K562 (cell line): Measurements from ENCODE around the gene PRDM10. TPM values are rescaled to one million over a fixed set of nuclear protein-coding genes. Genes with fewer than 3 reads are reported as not detected.
A peak's percentile ranks its signal among the peaks of the same experiment; 100 is the strongest.

Experiments used
- ATAC-seq: fragments of 200-7000 bp; cut with Tn5 transposase; 3 replicates; pipeline ENCODE4 v1.9.1; 2020; ENCODE audit warnings: moderate library complexity
- BruUV-seq: library from RNA; stranded (reverse); fragments of 400-500 nt; replicated peaks from 2 replicates; lab custom pipeline; 2021; lab: Mats Ljungman, UMichigan
- CTCF ChIA-PET: fragments of 300-600 bp; formaldehyde crosslinking; extraction: SDS; loops from one replicate; lab custom pipeline; 2021; ENCODE audit warnings: low intra/inter-chr PET ratio; lab: Yijun Ruan, JAX
- POLR2A ChIA-PET: fragments of 300-600, 350-650 bp; sonication (Branson Sonifier 250); formaldehyde crosslinking; extraction: SDS; loops from one replicate; lab custom pipeline; 2021; ENCODE audit warnings: antibody characterized with exemption, inconsistent platforms; lab: Yijun Ruan, JAX
- DNase-seq, 4 experiments: peaks; one replicate each; pipeline versions ENCODE4 v3.0.0 to v3.0.0-alpha.2; 2011 to 2018; ENCODE audit warnings: low spot score in 3 of 4, mixed read lengths in 3 of 4; ENCODE audit errors: extremely low read depth in 1 of 4
- FAIRE-seq: peaks from 2 replicates; lab custom pipeline; 2011; peaks lifted over from hg19 to GRCh38; lab: Jason Lieb, UNC
- H2AFZ ChIP-seq: 2 replicates; pipeline ENCODE4 v1.6.0; 2011; ENCODE audit warnings: low read depth, low read length, control low read depth, inconsistent platforms
- H3K27ac ChIP-seq: fragments of 200-600 bp; 3 replicates; pipeline ENCODE4 v1.8.0; 2011; ENCODE audit warnings: low read depth, mild to moderate bottlenecking, control low read depth, inconsistent platforms, low read length, moderate library complexity, mixed read lengths; ENCODE audit errors: extremely low read depth
- H3K27me3 ChIP-seq, 2 experiments: fragments of 300-600 bp in 1 of 2; 2 replicates in 1 of 2; 3 replicates in 1 of 2; pipeline versions ENCODE4 v1.6.0 to v1.8.0; 2011; ENCODE audit warnings: inconsistent platforms in 2 of 2, low read length in 2 of 2, mild to moderate bottlenecking in 1 of 2, mixed read lengths in 1 of 2, moderate library complexity in 1 of 2; ENCODE audit not compliant: control insufficient read depth in 2 of 2, insufficient read depth in 2 of 2
- H3K36me3 ChIP-seq: fragments of 300-600 bp; 3 replicates; pipeline ENCODE4 v1.8.0; 2011; ENCODE audit warnings: mild to moderate bottlenecking, low read length, inconsistent platforms; ENCODE audit not compliant: control insufficient read depth, insufficient read depth
- H3K4me1 ChIP-seq, 2 experiments: fragments of 200-600 bp in 1 of 2; replicated peaks in 1 of 2; 2 replicates in 1 of 2; 3 replicates in 1 of 2; pipeline versions ENCODE4 v1.5.1 to v1.8.0; 2011; ENCODE audit warnings: inconsistent platforms in 2 of 2, low read length in 2 of 2, mild to moderate bottlenecking in 1 of 2, mixed read lengths in 1 of 2, moderate library complexity in 1 of 2; ENCODE audit not compliant: control insufficient read depth in 2 of 2, insufficient read depth in 2 of 2
- H3K4me2 ChIP-seq: 2 replicates; pipeline ENCODE4 v1.6.1; 2011; ENCODE audit warnings: low read length, control low read depth, inconsistent platforms, mixed read lengths; ENCODE audit not compliant: insufficient read depth
- H3K4me3 ChIP-seq: fragments of 200-600 bp; sonication (generic), shearing (Covaris generic); 2 replicates; pipeline ENCODE4 v1.5.1; 2016; ENCODE audit warnings: control low read depth, inconsistent platforms
- H3K79me2 ChIP-seq: fragments of 200-600 bp; 3 replicates; pipeline ENCODE4 v1.8.0; 2011; ENCODE audit warnings: low read length, inconsistent platforms; ENCODE audit not compliant: control insufficient read depth, insufficient read depth
- H3K9ac ChIP-seq, 2 experiments: 2 replicates each; pipeline versions ENCODE4 v1.6.0 to v1.6.1; 2011; ENCODE audit warnings: low read depth in 2 of 2, low read length in 2 of 2, control low read depth in 1 of 2, inconsistent platforms in 1 of 2, mild to moderate bottlenecking in 1 of 2, mixed read lengths in 1 of 2; ENCODE audit not compliant: insufficient read depth in 1 of 2
- H3K9me1 ChIP-seq: one replicate; pipeline ENCODE4 v1.6.0; 2011; ENCODE audit warnings: inconsistent platforms, mild to moderate bottlenecking, low read length, moderate library complexity; ENCODE audit not compliant: control insufficient read depth, insufficient read depth
- H3K9me3 ChIP-seq: replicated peaks from 2 replicates; pipeline ENCODE4 v1.5.1; 2011; ENCODE audit warnings: low read depth, low read length, inconsistent platforms; ENCODE audit not compliant: control insufficient read depth, insufficient read depth
- H4K20me1 ChIP-seq: replicated peaks from 2 replicates; pipeline ENCODE4 v1.6.1; 2011; ENCODE audit warnings: low read length, inconsistent platforms, mixed read lengths; ENCODE audit not compliant: control insufficient read depth, insufficient read depth
- CTCF ChIP-seq, 3 experiments: IDR thresholded peaks in 2 of 3; conservative IDR thresholded peaks in 1 of 3; 2 replicates each; pipeline ENCODE4 v1.5.1; 2011 to 2012; ENCODE audit warnings: low read length in 3 of 3, mild to moderate bottlenecking in 3 of 3, control low read depth in 2 of 3, improper control_type of control experiment in 1 of 3, inconsistent platforms in 1 of 3, low read depth in 1 of 3, mixed read lengths in 1 of 3, moderate library complexity in 1 of 3; ENCODE audit not compliant: insufficient read depth in 2 of 3
- DEAF1 ChIP-seq: fragments of 450-650 bp; formaldehyde crosslinking; IDR thresholded peaks from 2 replicates; pipeline ENCODE4 v1.4.0; 2020; ENCODE audit warnings: mild to moderate bottlenecking, moderate library complexity
- EP300 ChIP-seq: IDR thresholded peaks from 2 replicates; pipeline ENCODE4 v1.6.1; 2012; ENCODE audit warnings: low read length, improper control_type of control experiment
- FOSL1 ChIP-seq: fragments of 200-800 bp; sonication (Bioruptor generic); conservative IDR thresholded peaks from 2 replicates; pipeline ENCODE4 v1.6.1; 2016; ENCODE audit warnings: missing genetic modification characterization, missing compliant biosample characterization
- FOXJ2 ChIP-seq: fragments of 200-800 bp; sonication (Bioruptor generic); IDR thresholded peaks from 2 replicates; pipeline ENCODE4 v1.6.1; 2016; ENCODE audit warnings: missing genetic modification characterization, missing compliant biosample characterization
- KAT7 ChIP-seq: sonication (generic); formaldehyde crosslinking; IDR thresholded peaks from 2 replicates; pipeline ENCODE4 v1.8.0; 2022; ENCODE audit warnings: missing genetic modification reagents, mild to moderate bottlenecking, borderline replicate concordance
- KAT8 ChIP-seq: fragments of 450-650 bp; IDR thresholded peaks from 2 replicates; pipeline ENCODE4 v1.6.1; 2016; ENCODE audit warnings: low read depth, mild to moderate bottlenecking
- MXI1 ChIP-seq: IDR thresholded peaks from 2 replicates; pipeline ENCODE4 v1.6.1; 2011; ENCODE audit warnings: low read depth, mild to moderate bottlenecking, improper control_type of control experiment, low read length
- RAD21 ChIP-seq, 2 experiments: fragments of 250-450 bp in 1 of 2; fragments of 450-650 bp in 1 of 2; sonication (Bioruptor Pico) in 1 of 2; formaldehyde crosslinking in 1 of 2; IDR thresholded peaks in 1 of 2; conservative IDR thresholded peaks in 1 of 2; 2 replicates each; pipeline versions ENCODE4 v1.4.0 to v1.8.0; 2020 to 2022; ENCODE audit warnings: mild to moderate bottlenecking in 2 of 2, moderate library complexity in 1 of 2
- SMC3 ChIP-seq: conservative IDR thresholded peaks from 2 replicates; pipeline ENCODE4 v1.6.1; 2011; ENCODE audit warnings: low read depth, low read length, improper control_type of control experiment; ENCODE audit not compliant: insufficient read depth
- TFAP4 ChIP-seq: sonication (generic); formaldehyde crosslinking; IDR thresholded peaks from 2 replicates; pipeline ENCODE4 v1.8.0; 2022; ENCODE audit warnings: missing genetic modification reagents, mild to moderate bottlenecking, moderate library complexity, borderline replicate concordance
- WGBS: fragments of 100-300 bp; shearing (Covaris generic); methylation state at CpG from one replicate; pipeline ENCODE4 v1.1.6; 2016; ENCODE audit warnings: low coverage, mixed read lengths; ENCODE audit not compliant: insufficient coverage; ENCODE audit errors: missing lambda C conversion rate; 5-methylcytosine and 5-hydroxymethylcytosine counted together
- in situ Hi-C: fragments of 300-500 bp; cut with MboI; formaldehyde crosslinking; loops from 4 replicates; pipeline ENCODE4 v1.15.0; 2018; ENCODE audit warnings: inconsistent platforms, mixed read lengths
- intact Hi-C: fragments of 100-400 bp; cut with micrococcal nuclease; formaldehyde crosslinking; loops from 2 replicates; pipeline ENCODE4 v1.14.2; 2022
- polyA plus RNA-seq, 8 experiments: library from polyadenylated mRNA; depleted of rRNA in 4 of 8; stranded (reverse) in 5 of 8; unstranded in 3 of 8; fragments of >200 nt; fragmentation: Nextera tagmentation in 2 of 8; fragmentation: Illumina TruSeq in 1 of 8; extraction: Ambion mirVana in 2 of 8; extraction: Trizol in 1 of 8; gene quantifications; 2 replicates each; pipeline versions ENCODE4 v1.2.1 to v1.2.3, GENCODE V29; 2011 to 2014; ENCODE audit warnings: inconsistent platforms in 1 of 8, missing spikeins in 1 of 8
- total RNA-seq, 7 experiments: library from RNA; depleted of rRNA in 6 of 7; stranded (reverse); fragments of >200 nt in 6 of 7; fragmentation: Illumina TruSeq in 2 of 7; extraction: Trizol in 2 of 7; gene quantifications; 2 replicates each; pipeline versions ENCODE4 v1.2.1 to v1.2.3, GENCODE V29; 2011 to 2021; ENCODE audit warnings: low replicate concordance in 1 of 7
- TF ChIP-seq, protein P1 (sequence below): fragments of 250-450 bp; sonication (Bioruptor Pico); IDR thresholded peaks from 2 replicates; pipeline ENCODE4 v1.4.0; 2020; ENCODE audit warnings: mild to moderate bottlenecking, moderate library complexity
- TF ChIP-seq, protein P2 (sequence below): fragments of 250-450 bp; sonication (Bioruptor Pico); IDR thresholded peaks from 2 replicates; pipeline ENCODE4 v1.8.0; 2022; ENCODE audit warnings: inconsistent platforms

PRDM10 gene
- total and polyA plus RNA-seq, 9 of the 15 experiments (the other 6 are each of a cell fraction or from before 2014, with no cell fraction given) = 0.89 to 9.3 (median 4.5) TPM

- no peaks in the 10 kb centered on the region for H3K79me2 ChIP-seq
- TF ChIP-seq KAT7 (CRISPR knock-in tag) (no peak), RAD21 (CRISPR knock-in tag; conservative IDR thresholded peaks at IDR 0.05 in 1 of 2, IDR thresholded peaks at IDR 0.05 in 1 of 2) (peak in 1 of 2 experiments; percentile 54; a peak in 2 of 4 replicates), SMC3 (0 out of 2 replicates have a peak, but pooled peaks have one; percentile 28), MXI1 (no peak), KAT8 (no peak), FOXJ2 (tag) (no peak), FOSL1 (tag) (no peak), DEAF1 (CRISPR knock-in tag) (no peak), TFAP4 (CRISPR knock-in tag) (peak; percentile 76), CTCF (IDR thresholded peaks at IDR 0.05 in 2 of 3, conservative IDR thresholded peaks at IDR 0.05 in 1 of 3; ENCODE audit: insufficient read depth in 2 of 3, low read depth in 1 of 3, low read length in 3 of 3) (peak; percentile 56 to 63 (median 56)), EP300 (no peak)
- TF ChIP-seq, protein P1, sequence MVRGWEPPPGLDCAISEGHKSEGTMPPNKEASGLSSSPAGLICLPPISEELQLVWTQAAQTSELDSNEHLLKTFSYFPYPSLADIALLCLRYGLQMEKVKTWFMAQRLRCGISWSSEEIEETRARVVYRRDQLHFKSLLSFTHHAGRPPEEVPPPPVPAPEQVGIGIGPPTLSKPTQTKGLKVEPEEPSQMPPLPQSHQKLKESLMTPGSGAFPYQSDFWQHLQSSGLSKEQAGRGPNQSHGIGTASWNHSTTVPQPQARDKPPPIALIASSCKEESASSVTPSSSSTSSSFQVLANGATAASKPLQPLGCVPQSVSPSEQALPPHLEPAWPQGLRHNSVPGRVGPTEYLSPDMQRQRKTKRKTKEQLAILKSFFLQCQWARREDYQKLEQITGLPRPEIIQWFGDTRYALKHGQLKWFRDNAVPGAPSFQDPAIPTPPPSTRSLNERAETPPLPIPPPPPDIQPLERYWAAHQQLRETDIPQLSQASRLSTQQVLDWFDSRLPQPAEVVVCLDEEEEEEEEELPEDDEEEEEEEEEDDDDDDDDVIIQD = no peak
- TF ChIP-seq, protein P2, sequence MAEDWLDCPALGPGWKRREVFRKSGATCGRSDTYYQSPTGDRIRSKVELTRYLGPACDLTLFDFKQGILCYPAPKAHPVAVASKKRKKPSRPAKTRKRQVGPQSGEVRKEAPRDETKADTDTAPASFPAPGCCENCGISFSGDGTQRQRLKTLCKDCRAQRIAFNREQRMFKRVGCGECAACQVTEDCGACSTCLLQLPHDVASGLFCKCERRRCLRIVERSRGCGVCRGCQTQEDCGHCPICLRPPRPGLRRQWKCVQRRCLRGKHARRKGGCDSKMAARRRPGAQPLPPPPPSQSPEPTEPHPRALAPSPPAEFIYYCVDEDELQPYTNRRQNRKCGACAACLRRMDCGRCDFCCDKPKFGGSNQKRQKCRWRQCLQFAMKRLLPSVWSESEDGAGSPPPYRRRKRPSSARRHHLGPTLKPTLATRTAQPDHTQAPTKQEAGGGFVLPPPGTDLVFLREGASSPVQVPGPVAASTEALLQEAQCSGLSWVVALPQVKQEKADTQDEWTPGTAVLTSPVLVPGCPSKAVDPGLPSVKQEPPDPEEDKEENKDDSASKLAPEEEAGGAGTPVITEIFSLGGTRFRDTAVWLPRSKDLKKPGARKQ (CRISPR knock-in tag) = no peak
- peak; percentile 72 for FAIRE-seq
- H3K4me3 ChIP-seq = no peak overlapping the region
- in situ Hi-C loops (no loop called here), intact Hi-C loops (loop anchor here (2.0 kb wide), 1 partner anchor 251 kb away; no protein-coding TSS in a partner anchor)
- peaks cover 98% of the 10 kb centered on the region for H3K36me3 ChIP-seq
- H4K20me1 ChIP-seq = no peaks in the 10 kb centered on the region
- WGBS = 79% methylated on average over 9 of the region's 9 CpGs
- H3K27ac ChIP-seq = no peak overlapping the region
- H3K9ac ChIP-seq = no peak overlapping the region
- H2AFZ ChIP-seq = no peak overlapping the region
- no peaks in the 10 kb centered on the region for H3K27me3 ChIP-seq
- CTCF ChIA-PET = no interaction called here
- H3K9me3 ChIP-seq = no peaks in the 10 kb centered on the region
- peak; percentile 90 for ATAC-seq
- no peaks in the 10 kb centered on the region for H3K9me1 ChIP-seq
- no TSS peak for BruUV-seq
- peak; percentile 36 to 56 (median 52) for DNase-seq
- H3K4me1 ChIP-seq = no peaks in the 10 kb centered on the region
- H3K4me2 ChIP-seq = no peak overlapping the region
- POLR2A ChIA-PET = interaction anchor here (0.9 to 1.1 kb wide), 3 partner anchors 9 to 283 kb away, joined by 3 to 4 read pairs (median 3); no protein-coding TSS in a partner anchor
Measured at GRCh38 chr11:129881570-129882170, 121.0 kb downstream of the PRDM10 start.
